K562 (cell line): Measurements from ENCODE around the gene CD79A. TPM values are rescaled to one million over a fixed set of nuclear protein-coding genes. Genes with fewer than 3 reads are reported as not detected.

ENCODE experiments used
- ADNP ChIP-seq: fragments of 200-800 bp; sonication (Bioruptor generic); IDR thresholded peaks from 2 replicates; pipeline ENCODE4 v1.6.1; 2016; ENCODE audit warnings: missing genetic modification characterization, missing compliant biosample characterization
- BCLAF1 ChIP-seq, 2 experiments: fragments of 450-650 bp in 1 of 2; IDR thresholded peaks; 2 replicates each; pipeline ENCODE4 v1.6.1; 2011 to 2017; ENCODE audit warnings: low read depth in 2 of 2, antibody characterized with exemption in 1 of 2, borderline replicate concordance in 1 of 2, low read length in 1 of 2, mild to moderate bottlenecking in 1 of 2, mixed read lengths in 1 of 2; ENCODE audit not compliant: control insufficient read depth in 1 of 2
- CBX1 ChIP-seq: sonication (generic); IDR thresholded peaks from 2 replicates; pipeline ENCODE4 v1.6.1; 2016; ENCODE audit warnings: antibody characterized with exemption, low read depth, mild to moderate bottlenecking
- ESRRA ChIP-seq: fragments of 450-650 bp; IDR thresholded peaks from 2 replicates; pipeline ENCODE4 v1.6.1; 2014; ENCODE audit warnings: low read depth, mild to moderate bottlenecking, moderate library complexity, borderline replicate concordance
- HMG20A ChIP-seq: fragments of 450-650 bp; formaldehyde crosslinking; conservative IDR thresholded peaks from 2 replicates; pipeline ENCODE4 v1.4.0; 2020; ENCODE audit warnings: mild to moderate bottlenecking, mixed read lengths
- KLF6 ChIP-seq: fragments of 250-450 bp; sonication (Bioruptor Pico); IDR thresholded peaks from 2 replicates; pipeline ENCODE4 v1.4.0; 2020; ENCODE audit warnings: mild to moderate bottlenecking, moderate library complexity, borderline replicate concordance
- NCOA1 ChIP-seq: fragments of 450-650 bp; IDR thresholded peaks from 2 replicates; pipeline ENCODE4 v1.6.1; 2016; ENCODE audit warnings: low read depth
- RERE ChIP-seq: sonication (generic); formaldehyde crosslinking; IDR thresholded peaks from 2 replicates; pipeline ENCODE4 v1.8.0; 2023; ENCODE audit warnings: missing genetic modification reagents, mild to moderate bottlenecking, borderline replicate concordance
- SIN3A ChIP-seq, 2 experiments: fragments of 150-350 bp in 1 of 2; IDR thresholded peaks; 2 replicates each; pipeline ENCODE4 v1.6.1; 2011 to 2016; ENCODE audit warnings: borderline replicate concordance in 2 of 2, low read depth in 2 of 2, low read length in 2 of 2, mild to moderate bottlenecking in 2 of 2, moderate library complexity in 2 of 2; ENCODE audit not compliant: control insufficient read depth in 1 of 2
- SIRT6 ChIP-seq: IDR thresholded peaks from one replicate; pipeline ENCODE4 v1.6.1; 2012; ENCODE audit warnings: low read depth, mild to moderate bottlenecking, control low read depth, inconsistent platforms, low read length, moderate library complexity
- ZKSCAN8 ChIP-seq: fragments of 200-800 bp; sonication (Bioruptor generic); IDR thresholded peaks from 2 replicates; pipeline ENCODE4 v1.6.1; 2016; ENCODE audit warnings: missing genetic modification characterization, missing compliant biosample characterization
- ZNF395 ChIP-seq: fragments of 200-800 bp; sonication (Bioruptor generic); IDR thresholded peaks from 2 replicates; pipeline ENCODE4 v1.6.1; 2017; ENCODE audit warnings: missing genetic modification characterization, missing compliant biosample characterization
- ZNF592 ChIP-seq: fragments of 450-650 bp; IDR thresholded peaks from 2 replicates; pipeline ENCODE4 v1.6.1; 2017; ENCODE audit warnings: antibody characterized with exemption, mild to moderate bottlenecking
- polyA plus RNA-seq, 8 experiments: library from polyadenylated mRNA; depleted of rRNA in 4 of 8; stranded (reverse) in 5 of 8; unstranded in 3 of 8; fragments of >200 nt; fragmentation: Nextera tagmentation in 2 of 8; fragmentation: Illumina TruSeq in 1 of 8; extraction: Ambion mirVana in 2 of 8; extraction: Trizol in 1 of 8; gene quantifications; 2 replicates each; pipeline versions ENCODE4 v1.2.1 to v1.2.3, GENCODE V29; 2011 to 2014; ENCODE audit warnings: inconsistent platforms in 1 of 8, missing spikeins in 1 of 8
- total RNA-seq, 7 experiments: library from RNA; depleted of rRNA in 6 of 7; stranded (reverse); fragments of >200 nt in 6 of 7; fragmentation: Illumina TruSeq in 2 of 7; extraction: Trizol in 2 of 7; gene quantifications; 2 replicates each; pipeline versions ENCODE4 v1.2.1 to v1.2.3, GENCODE V29; 2011 to 2021; ENCODE audit warnings: low replicate concordance in 1 of 7

Gene CD79A
- total and polyA plus RNA-seq, 9 of the 15 experiments (the other 6 are each of a cell fraction or from before 2014, with no cell fraction given) = 0.04 to 0.72 (median 0.17) TPM; not detected in 3

GRCh38 chr19:41883463-41883820 lies 6.4 kb downstream of the CD79A start (continued):
- TF ChIP-seq NCOA1 = no peak
- TF ChIP-seq KLF6 (CRISPR knock-in tag) = no peak
- no peak for TF ChIP-seq RERE (CRISPR knock-in tag)
- TF ChIP-seq HMG20A (CRISPR knock-in tag) = no peak
- TF ChIP-seq ESRRA = no peak
- TF ChIP-seq CBX1 = peak; percentile 20; the same call in 1 of the 2 replicates
- TF ChIP-seq ZKSCAN8 (CRISPR knock-in tag) = no peak
- no peak for TF ChIP-seq BCLAF1 (IDR thresholded peaks at IDR 0.05; ENCODE audit: borderline replicate concordance in 1 of 2, control insufficient read depth in 1 of 2, low read depth in 2 of 2, low read length in 1 of 2)
- TF ChIP-seq ZNF395 (CRISPR knock-in tag) = no peak
- TF ChIP-seq SIN3A (IDR thresholded peaks at IDR 0.05; ENCODE audit: borderline replicate concordance in 2 of 2, control insufficient read depth in 1 of 2, low read depth in 2 of 2, low read length in 2 of 2) = 0 out of 4 replicates have a peak, but pooled peaks of 1 of the 2 experiments have one; percentile 61
- TF ChIP-seq SIRT6 = no peak
- TF ChIP-seq ADNP (tag) = no peak
- no peak for TF ChIP-seq ZNF592
